Sciatic nerve (tissue), 2 donors: ENCODE data around the gene HSPA4L. TPM values are rescaled to one million over a fixed set of nuclear protein-coding genes. Genes with fewer than 3 reads are reported as not detected.

Source experiments
- ATAC-seq: fragments of 200-7000 bp; cut with Tn5 transposase; one replicate; pipeline ENCODE4 v1.9.1; 2020; ENCODE audit warnings: mild to moderate bottlenecking, moderate library complexity
- DNase-seq: peaks from one replicate; pipeline ENCODE4 v3.0.0-alpha.2; 2020; ENCODE audit warnings: low spot score
- intact Hi-C: fragments of 100-400 bp; cut with DNase I; formaldehyde crosslinking; loops from one replicate; pipeline ENCODE4 v1.14.2; 2022
- total RNA-seq: library from RNA; stranded (reverse); fragmentation: NEBNext Ultra II Directional; extraction: Animal tissue kit (Norgen Biotek cat#: 25700); gene quantifications from one replicate; pipeline ENCODE4 v1.2.1, GENCODE V29; 2021
- donor health status: DM: no; HTN: no; CAD: no.
- donor health status: DM: no; HTN: no; CAD: no.

HSPA4L gene
- total RNA-seq, 1 donor from 2014 or later: 12.6 TPM

DNA sequence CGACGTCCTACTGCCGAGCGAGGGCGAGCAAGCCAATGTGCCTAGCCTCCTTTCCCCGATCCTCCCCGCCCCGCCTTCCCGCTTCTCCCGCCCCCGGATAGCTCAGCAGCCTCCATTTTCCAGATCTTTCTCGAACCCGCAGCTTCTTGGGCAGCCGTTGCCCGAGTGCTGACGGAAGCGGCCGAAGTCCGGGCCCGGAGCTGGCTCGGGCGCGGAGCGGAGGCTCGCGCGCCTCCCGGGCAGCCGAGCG is 172 bp upstream of the HSPA4L start:
- intact Hi-C loops: no loop called here
- DNase-seq: peak; percentile 93
- ATAC-seq: no peak

DNA sequence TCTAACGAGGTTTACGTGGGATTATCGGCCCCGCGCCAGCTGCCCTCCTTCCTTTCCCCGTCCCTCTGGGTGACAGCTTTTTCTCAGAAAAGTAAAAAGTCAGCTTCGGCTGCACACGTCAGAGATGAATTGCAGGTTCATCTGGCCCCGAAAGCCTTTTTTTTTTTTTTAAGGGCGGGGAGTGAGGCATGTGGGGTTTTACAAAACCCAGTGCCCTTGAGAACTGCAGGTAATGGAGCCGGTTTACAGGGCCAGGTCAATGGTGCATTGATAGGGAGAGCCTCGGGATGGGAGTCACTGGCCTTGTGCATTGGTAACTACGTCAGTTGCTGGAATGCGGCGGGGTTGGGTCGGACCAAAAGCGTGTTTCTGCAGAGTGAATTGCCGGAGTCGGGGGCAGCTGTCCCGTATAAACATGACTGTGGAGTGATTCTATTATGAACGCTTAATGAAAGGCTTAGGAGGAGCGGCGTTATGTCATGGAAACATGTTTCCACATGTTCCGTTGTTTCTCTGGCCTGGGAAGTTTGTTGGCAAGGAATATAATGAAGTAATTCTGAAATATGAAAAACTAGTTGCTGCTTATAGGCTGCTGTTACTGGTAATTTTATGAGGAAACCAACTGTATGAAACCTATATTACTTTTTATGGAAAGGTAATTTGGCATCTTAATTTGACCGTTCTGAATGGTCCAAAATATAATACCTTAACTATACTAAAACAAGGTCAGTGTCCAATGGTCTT is 1.1 kb downstream of the HSPA4L start:
- intact Hi-C loops: no loop called here
- DNase-seq (peak; percentile 87), ATAC-seq (peak; percentile 80)

DNA sequence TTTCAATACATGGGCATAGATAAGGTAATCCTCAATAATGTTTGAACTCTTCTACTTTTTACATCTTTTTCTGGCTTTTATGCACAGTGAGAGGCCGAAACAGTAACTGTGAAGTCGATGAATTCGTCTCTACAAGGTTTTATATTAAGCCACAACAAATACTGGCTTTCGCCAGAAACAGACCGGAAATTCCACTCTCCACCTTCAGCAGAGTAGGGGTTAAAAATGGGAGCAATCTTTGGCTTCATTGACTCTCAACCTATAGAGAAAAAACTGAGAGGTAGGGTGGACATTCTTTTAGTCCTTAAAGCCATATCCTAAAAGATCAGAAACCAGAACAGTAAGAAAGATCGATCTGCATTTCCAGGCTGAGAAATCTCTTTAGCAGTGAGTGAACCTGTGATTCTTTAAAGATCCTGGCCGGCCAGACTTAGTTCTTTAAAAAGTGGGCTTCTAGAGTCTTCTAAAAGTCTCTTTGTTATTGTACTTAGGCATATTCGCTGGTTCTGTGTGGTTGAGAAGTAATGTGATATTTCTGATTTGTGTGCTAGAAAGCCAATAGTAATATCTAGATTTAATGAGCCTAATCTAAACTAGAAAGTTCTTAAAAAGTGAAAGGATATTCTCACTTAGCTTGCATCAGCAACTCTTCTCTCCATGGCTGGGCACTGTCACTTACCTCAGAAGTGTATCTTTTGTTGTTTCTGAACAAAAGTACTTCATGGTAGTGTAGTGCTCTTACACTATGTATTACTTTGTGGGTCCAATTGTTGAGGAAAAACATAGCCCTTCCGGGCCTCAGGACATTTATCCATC is 2.0 kb downstream of the HSPA4L start:
- no peak for DNase-seq
- ATAC-seq: no peak
- intact Hi-C loops: no loop called here

DNA sequence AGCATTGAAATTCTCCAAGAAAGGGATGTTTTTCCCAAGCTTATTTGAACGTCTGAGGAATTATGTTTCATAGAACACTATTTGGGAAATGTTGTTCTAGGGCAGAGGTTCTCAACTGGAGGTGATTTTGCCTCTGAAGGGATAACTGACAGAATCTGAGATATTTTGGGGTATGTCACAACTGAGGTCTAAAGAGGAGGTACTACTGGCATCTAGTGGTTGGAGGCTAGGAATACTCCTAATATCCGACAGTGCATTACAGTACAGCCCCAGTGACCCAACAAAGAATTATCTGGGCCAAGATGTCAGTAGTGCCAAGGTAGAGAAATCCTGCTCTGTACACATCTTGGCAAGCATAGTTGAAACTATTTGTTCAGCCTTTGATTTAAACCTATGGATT is 6.4 kb downstream of the HSPA4L start:
- no peak for ATAC-seq
- intact Hi-C loops: no loop called here
- no peak for DNase-seq

DNA sequence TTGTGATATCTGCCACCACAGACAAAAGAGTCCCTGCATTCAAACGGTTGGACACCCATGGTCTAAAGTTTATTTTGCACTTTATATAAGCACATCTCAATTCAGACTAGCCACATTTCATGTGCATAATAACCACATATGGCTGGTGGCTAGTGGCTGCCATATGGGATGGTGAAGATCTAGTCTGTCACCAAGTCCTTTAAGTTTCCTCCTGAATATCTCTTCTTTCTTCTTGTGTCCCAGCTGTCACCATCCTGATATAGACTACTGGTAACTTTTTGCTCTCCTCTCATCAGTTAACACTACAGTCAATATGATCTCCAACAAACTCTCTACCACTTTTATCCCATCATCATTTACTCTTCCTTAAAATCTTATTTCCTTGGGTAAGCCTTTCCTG is 9.3 kb downstream of the HSPA4L start:
- ATAC-seq (no peak), DNase-seq (no peak)
- intact Hi-C loops: no loop called here

DNA sequence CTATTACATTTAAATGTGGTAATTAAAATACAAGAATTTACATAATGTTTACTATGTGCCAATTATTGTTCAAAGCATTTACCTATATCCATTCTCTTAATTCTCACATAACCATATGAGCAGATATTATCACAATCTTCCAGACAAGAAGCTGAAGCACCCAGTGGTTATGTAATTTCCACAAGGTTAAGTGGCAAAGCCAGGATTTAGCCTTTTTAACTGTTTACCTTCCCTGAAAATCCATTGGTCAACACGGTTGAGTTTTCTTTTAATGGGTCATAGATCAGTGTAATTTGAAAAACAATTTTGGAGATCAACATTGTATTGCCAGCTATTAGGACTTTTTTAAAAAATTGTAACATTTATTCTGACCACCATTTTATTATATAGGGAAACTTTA is 11.4 kb downstream of the HSPA4L start:
- ATAC-seq: no peak
- DNase-seq: no peak
- intact Hi-C loops: no loop called here

DNA sequence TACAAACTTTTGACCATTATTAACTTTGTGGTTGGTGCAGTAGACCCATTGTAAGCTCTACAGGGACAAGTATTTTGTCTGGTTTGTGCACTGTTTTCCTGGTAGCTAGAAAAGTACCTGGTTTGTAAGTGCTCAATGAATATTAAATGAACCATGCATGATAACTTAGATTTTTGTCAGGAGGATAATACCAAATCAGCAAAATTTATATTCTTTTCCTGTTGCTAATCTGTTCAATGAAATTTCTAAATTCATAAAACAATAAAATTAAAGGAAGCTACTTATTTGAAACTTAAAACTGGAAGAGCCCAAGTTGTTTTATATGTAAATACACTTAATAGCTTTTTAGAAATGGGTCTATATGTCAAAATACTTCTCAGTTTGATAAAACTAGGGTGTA is 17.6 kb downstream of the HSPA4L start:
- intact Hi-C loops: no loop called here
- DNase-seq: no peak
- no peak for ATAC-seq

DNA sequence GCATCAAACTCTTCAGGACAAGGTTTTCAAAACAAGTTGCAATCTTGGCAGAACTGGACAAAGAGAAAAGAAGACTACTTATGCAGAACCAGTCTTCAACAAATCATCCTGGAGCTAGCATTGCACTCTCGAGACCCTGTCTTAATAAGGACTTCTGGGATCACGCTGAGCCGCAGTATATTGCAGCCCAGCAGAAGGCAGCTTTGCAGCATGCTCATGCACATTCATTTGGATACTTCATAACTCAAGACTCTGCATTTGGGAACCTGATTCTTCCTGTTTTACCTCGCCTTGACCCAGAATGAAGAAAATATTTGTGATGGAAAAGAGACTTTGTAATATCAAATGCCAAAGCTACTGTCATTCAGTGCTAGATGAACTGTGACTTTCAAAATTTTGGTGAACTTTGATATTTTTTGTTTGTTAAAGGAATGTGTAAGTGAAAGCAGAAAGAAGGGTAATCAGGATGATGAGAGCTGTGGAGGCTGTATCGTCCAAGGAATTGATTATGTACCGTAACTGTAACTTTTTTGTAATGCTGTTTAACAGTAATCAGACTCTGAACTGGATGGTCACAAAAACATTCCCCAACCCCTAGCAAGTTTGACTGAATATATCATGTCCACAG is 27.2 kb downstream of the HSPA4L start:
- DNase-seq: no peak
- intact Hi-C loops: no loop called here
- no peak for ATAC-seq

DNA sequence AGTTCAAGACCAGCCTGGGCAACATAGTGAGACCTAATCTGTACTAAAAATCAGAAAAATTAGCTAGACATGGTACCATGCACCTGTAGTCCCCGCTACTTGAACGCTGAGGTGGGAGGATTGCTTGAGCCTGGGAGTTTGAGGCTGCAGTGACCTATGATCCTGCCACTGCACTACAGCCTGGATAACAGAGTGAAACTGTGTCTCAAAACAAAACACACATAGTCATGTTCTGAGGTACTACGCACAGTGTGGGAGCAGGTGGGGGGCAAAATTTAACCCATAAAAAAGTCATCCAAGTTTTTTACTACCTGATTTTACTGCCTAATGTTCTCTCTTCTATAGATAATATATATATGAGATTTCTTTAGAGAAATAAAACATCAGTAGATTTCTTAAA is 28.4 kb downstream of the HSPA4L start:
- DNase-seq (no peak), ATAC-seq (no peak)
- intact Hi-C loops: no loop called here

DNA sequence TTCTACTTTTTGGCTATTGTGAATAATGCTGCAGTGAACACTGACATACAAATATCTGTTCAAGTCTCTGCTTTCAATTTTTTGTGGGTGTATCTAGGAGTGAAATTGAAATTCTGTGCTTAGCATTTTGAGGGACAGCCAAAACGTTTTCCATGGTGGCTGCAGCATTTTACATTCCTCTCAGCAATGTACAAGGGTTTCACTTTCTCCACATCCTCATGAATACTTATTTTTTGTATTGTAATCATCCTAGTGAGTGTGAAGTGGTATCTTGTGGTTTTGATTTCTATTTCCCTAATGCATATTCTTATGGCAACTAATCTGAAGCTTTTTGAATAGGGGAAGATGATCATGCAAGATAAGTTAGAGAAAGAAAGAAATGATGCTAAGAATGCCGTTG is 40.3 kb downstream of the HSPA4L start:
- intact Hi-C loops: no loop called here
- no peak for DNase-seq
- ATAC-seq: no peak

DNA sequence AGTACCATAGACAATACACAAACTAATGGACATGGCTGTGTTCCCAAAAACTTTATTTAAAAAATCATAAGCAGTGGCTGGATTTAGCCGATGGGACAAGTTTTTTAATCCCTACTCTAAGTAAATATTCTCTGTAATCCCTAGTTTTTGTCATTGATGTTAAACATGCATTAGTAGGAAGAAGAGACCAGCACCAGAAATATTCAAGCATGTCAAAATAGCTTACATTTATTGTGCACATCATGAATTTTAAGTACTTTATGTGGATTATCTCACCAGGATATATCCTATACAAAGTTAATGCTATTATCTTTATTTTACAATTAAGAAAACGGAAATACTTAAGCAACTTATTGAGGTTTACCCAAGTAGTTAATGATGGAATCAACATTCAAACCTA is 46.0 kb downstream of the HSPA4L start:
- DNase-seq: no peak
- ATAC-seq: no peak
- intact Hi-C loops: no loop called here

DNA sequence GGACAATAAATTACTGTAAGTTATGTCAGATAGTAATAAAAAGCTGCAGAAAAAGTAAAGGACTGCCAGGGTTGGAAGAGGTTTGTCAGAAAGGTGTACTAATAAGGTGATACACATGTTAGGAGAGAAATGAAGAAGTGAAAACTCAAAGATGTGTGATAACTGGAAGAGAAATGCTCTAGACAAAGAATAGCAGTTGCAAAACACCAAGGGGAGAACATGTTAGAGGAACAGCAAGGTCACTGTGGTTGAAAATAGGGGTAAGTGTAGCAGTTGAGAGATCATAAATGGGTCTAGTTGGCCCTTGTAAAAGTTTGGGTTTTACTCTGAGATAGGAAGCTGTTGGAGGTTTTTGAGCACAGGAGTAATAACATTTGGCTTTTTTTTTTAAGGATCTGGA is 46.9 kb downstream of the HSPA4L start:
- DNase-seq: no peak
- no peak for ATAC-seq

DNA sequence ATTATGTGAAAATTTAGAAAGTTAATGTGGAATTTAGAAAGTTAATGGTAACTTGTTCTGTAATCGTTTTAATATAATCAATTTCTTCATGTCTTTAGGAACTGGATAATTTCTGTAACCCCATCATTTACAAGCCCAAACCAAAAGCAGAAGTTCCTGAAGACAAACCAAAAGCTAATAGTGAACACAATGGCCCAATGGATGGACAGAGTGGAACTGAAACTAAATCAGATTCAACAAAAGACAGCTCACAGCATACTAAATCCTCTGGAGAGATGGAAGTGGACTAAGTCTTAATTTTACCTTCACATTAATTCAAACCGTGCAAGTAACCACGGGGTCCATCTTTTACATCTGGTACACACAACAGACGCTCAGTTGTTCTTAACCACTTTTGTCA is 50.5 kb downstream of the HSPA4L start:
- DNase-seq (no peak), ATAC-seq (no peak)
- intact Hi-C loops: no loop called here

More for the DNA sequence above, 46.9 kb downstream of the HSPA4L start:
- intact Hi-C loops: no loop called here

DNA sequence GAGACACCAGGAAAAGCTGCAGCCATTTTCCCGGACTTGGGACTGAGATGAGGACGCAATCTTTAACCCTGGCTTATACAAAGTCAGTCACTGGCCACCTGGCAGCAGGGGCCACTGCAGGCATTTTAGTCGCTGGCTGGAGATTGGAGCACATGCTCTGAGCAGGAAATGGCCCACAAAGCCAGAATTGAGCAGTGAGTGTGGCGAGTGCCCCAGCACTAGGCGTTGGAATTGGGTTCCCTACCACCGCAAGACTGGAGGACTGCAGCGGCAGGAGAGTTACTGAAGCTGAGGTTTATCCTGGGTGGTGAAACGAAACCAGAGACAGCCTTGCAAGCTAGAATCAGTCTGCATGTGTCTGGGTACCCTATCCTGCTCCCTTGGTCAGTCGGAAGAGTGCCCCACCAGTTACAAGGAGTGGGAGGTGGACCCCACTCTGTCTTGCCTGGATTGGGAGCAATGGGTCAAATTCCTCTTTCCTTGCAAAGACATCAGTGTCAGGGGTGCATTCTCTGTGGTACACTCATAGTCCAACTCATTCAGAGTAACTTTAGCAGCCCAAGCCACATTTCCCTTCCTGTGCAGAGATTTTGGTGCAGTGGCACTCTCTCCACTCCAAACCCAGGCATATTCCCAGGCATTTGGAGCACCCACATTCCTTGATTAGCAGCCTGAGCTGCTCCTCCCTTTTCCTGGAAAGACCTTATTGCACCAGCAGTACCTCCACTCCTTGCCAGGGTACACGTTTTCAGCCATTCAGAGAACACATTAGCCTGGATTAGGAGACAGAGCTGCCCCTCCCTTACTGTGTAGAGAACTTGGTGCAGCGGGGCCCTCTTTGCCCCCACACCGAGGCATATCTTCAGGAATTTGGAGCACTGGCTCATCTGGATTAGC is 61.8 kb downstream of the HSPA4L start:
- no peak for DNase-seq
- ATAC-seq: no peak
- intact Hi-C loops: no loop called here

DNA sequence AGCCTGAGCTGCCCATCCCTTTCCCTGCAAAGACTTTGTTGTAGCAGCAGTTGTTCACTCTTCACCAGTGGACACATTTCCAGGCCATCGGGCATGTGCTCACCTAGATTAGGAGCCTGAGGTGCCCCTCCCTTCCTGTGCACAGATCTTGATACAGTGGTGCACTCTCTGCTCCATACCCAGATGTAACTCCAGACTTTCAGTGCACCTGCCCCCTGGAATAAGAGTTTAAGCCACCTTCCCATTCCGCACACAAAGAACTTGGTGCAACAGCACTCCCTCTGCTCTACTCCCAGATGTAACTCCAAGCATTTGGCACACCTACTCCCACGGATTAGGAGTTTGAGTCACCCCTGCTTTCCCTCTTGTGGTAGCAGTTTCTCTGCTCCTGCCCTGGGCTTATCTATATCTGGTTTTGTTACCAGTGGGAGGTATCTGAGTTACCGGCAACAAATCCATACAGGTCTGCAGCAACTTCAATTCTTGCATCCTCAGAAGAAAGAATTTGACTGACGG is 62.5 kb downstream of the HSPA4L start:
- no peak for ATAC-seq
- no peak for DNase-seq
- intact Hi-C loops: no loop called here

DNA sequence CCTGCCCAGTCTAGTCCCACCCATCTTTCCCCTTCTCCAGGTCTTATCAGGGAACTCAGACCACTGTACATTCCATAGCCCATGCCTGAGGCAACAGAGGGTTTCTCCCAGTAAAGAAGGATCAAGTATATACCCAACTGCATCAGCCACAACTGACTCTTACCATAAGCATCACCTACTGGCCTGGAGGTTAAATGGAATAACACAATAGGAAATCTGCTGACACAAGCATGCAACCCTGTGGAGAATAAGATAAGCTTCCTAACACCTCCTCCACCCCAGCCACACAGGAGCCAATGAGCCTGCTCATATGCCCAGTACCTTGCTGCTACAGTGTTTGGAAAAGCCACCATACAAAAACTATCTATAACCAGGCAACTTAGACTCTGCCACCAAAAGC is 63.9 kb downstream of the HSPA4L start:
- intact Hi-C loops: no loop called here
- ATAC-seq (no peak), DNase-seq (no peak)

DNA sequence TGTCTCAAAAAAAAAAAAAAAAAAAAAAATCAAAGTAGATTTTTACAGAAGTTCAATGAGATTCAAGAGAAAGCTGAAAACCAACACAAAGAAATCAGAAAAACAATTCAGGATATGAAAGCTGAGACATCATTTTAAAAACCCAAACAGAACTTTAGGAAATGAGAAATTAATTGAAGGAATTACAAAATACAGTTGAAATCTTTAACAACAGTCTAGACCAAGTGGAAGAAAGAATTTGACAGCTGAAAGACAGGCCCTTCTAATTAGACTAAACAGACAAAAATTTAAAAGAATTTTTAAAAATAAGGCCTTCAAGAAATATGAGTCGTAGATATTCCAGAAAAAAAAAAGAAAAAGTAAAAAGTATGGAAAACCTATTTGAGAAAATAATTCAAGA is 64.6 kb downstream of the HSPA4L start:
- ATAC-seq: no peak
- no peak for DNase-seq
- intact Hi-C loops: no loop called here

DNA sequence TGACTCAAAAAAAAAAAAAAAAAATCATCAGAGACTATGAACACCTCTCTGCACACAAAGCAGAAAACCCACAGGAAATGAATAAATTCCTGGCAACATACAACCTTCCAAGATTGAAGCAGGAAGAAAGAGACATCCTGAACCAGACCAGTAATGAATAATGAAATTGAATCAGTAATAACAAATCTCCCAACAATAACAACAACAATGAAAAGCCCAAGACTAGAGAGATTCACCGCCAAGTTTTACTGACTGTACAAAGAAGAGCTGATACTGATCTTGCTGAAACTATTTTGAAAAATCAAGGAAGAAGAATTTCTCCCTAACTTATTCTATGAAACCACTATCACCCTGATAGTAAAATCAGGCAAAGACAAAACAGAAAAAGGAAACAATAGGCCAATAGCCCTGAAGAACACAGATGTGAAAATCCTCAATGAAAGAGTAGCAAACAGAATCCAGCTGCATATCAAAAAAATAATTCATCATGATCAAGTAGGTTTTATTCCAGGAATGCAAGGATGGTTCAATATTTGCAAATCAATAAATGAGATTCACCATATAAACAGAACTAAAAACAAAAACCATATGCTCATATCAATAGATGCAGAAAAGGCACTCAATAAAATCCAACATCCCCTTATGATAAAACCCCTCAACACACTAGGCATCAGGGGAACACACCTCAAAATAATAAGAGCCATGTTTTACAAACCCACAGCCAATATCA is 67.5 kb downstream of the HSPA4L start:
- intact Hi-C loops: no loop called here
- DNase-seq: no peak
- no peak for ATAC-seq

DNA sequence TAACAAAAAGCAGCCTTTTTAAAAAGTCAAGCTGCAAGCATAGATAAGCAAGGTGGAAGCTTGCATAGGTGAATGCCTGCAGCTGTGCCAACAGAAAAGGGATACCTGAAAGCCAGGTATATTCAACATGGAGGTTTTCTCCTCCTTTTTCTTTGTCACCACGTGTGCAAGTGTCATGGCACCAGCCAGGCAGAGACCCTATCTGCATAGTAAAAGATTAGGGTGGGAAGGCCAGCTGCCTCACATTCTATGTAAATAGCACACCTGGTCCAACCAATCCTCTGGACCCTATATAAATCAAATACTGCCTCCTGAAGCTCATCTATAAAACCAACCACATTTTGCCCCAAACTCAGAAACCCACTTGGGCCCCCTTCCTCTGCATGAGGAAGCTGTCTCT is 70.5 kb downstream of the HSPA4L start:
- intact Hi-C loops: no loop called here
- ATAC-seq: no peak
- no peak for DNase-seq
